Activated gamma-delta T cell treated with anti-CD3 and anti-CD28 coated beads, Interleukin-2, amount 50 U/mL, for 16 hours (primary cell): ENCODE results near the gene RAB33B.
A peak's percentile ranks its signal among the peaks of the same experiment; 100 is the strongest.
"Not testable (repeated sequence)": the region's sequence is repeated elsewhere in the genome, so short reads cannot be mapped to it uniquely, and the experiment has no call there.

Source experiments
- DNase-seq: peaks from one replicate; pipeline ENCODE4 v3.0.0-alpha.2; 2020; ENCODE audit warnings: low read depth

Gene RAB33B

GRCh38 chr4:139454111-139455045, at the start of gene RAB33B:
TSS of gene RAB33B (plus strand) at chr4:139454121. CDS start at chr4:139454196, 75 bp downstream.
- DNase-seq = peak; percentile 9

- DNase-seq = no peak
Measured at GRCh38 chr4:139410312-139410711, 43.6 kb upstream of the RAB33B start.

DNA sequence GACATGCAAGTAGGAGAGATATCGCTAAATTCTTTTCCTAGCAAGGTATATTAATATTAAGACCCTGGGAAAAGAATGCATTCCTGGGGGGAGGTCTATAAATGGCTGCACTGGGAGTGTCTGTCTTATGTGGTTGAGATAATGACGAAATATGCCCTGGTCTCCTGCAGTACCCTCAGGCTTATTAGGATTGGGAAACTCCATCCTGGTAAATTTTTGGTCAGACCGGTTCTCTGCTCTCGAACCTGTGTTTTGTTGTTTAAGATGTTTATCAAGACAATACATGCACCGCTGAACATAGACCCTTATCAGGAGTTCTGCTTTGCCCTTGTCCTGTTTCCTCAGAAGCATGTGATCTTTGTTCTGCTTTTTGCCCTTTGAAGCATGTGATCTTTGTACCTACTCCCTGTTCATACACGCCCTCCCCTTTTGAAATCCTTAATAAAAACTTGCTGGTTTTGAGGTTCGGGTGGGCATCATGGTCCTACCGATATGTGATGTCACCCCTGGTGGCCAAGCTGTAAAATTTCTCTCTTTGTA, 39.2 kb upstream of the RAB33B start:
- not testable (repeated sequence) for DNase-seq

GRCh38 chr4:139416073-139416673, 37.7 kb upstream of the RAB33B start:
- peak; percentile 7 for DNase-seq

GRCh38 chr4:139419388-139419914, 34.5 kb upstream of the RAB33B start:
- DNase-seq = no peak

DNA sequence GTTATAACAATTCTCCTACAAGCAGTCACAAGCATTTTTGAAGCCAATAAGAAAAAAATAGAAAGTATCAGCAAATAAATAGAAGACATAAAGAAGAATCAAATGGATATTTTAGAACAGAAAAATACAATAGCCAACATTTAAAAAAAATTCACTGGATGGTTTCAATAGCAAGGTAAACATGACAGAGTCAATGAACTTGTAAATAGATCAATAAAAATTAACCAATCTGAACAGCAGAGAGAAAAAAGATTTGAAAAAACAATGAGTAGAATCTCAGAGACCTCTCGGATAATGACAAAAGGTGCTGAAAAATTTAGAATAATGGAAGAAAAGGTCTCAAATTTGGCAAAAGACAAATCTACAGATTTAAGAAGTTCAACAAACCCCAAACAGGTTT, 33.3 kb upstream of the RAB33B start:
- no peak for DNase-seq

GRCh38 chr4:139436122-139436521, 17.8 kb upstream of the RAB33B start:
- DNase-seq = no peak

- DNase-seq = no peak
Measured at GRCh38 chr4:139438141-139438540, 15.8 kb upstream of the RAB33B start.

GRCh38 chr4:139441029-139441428, 12.9 kb upstream of the RAB33B start:
- no peak for DNase-seq

DNA sequence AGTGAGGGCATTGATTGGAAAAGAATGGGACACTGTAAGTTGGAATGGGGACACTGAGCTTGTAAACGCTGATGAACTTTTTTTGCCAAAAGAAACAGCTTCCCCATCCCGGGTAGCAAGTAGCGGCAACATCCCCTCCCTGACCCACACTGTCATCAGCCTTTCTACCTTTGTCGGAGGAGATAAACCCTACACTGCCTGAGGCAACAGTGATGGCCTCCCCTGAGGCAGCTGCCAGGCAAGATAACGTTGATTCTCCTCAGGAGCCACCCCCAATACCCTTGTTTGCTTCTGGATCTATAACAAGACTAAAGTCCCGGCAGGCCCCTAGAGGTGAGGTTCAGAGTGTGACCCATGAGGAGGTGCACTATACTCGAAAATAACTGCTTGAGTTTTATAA, 10.3 kb upstream of the RAB33B start:
- no peak for DNase-seq

DNA sequence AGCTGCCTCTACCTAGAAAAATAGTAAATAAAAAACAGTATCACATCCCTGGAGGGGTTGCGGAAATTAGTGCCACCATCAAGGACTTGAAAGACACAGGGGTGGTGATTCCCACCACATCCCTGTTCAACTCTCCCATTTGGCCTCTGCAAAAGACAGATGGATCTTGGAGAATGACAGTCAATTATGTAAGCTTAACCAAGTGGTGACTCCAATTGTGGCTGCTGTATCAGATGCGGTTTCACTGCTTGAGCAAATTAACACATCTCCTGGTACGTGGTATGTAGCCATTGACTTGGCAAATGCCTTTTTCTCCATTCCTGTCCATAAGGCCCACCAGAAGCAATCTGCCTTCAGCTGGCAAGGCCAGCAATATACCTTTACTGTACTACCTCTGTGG, 9.0 kb upstream of the RAB33B start:
- DNase-seq = not testable (repeated sequence)

GRCh38 chr4:139447078-139447477, 6.8 kb upstream of the RAB33B start:
- not testable (repeated sequence) for DNase-seq

DNA sequence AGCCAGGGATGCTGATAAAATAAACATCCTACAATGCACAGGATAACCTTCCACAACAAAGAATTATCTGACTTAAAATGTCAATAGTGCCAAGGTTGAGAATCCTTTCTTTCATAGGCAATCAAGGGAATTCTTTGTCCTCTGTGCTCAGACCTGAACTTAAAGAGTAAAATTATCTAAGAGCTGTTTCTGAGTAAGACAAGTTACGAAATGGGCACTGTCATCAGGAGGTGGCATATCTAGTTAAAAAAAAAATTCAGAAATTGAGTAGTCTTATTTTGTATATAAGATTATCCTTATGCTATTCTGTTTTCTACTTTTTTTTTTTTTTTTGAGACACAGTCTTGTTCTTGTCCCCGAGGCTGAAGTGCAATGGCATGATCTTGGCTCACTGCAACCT, 3.3 kb upstream of the RAB33B start:
- DNase-seq = no peak

- no peak for DNase-seq
Measured at GRCh38 chr4:139451997-139452396, 1.9 kb upstream of the RAB33B start.

DNA sequence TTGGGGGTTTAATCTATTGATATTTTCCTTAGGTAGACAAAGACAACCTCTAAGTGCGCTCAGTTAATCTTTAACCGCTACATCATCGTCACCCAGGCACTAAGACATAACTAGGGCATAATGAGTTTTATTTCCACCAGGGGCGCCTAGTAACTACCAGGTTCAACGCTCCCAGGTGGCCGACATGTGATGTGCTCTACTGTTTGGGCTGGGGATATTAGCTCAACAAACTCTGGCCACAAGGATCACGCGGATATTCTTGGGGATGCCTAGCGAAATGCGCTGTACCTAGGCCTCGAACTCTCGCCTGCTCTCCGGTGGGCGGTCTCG, 915 bp upstream of the RAB33B start:
- no peak for DNase-seq

- DNase-seq = peak; percentile 94
Measured at GRCh38 chr4:139453371-139454110, 380 bp upstream of the RAB33B start.

- DNase-seq = no peak
Measured at GRCh38 chr4:139455126-139455538, 1.2 kb downstream of the RAB33B start.

DNA sequence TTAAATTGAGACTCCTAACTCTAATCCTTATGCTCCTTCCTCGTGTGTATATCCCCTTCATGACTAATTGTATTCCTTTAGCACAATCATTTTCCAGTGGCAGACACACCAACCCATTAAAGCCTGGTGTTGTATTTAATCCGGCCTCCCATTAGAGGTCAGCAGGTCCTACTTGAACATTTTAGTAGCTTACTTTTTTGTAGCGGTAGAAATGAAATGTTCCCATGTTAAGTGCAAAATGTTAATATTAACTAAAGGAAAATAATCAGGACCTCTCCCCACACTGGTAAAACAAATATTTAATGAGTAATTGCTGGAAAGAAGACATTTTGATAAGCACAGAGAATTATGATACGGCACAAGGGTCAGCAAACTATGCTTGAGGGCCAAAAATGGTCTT, 3.4 kb downstream of the RAB33B start:
- no peak for DNase-seq

DNA sequence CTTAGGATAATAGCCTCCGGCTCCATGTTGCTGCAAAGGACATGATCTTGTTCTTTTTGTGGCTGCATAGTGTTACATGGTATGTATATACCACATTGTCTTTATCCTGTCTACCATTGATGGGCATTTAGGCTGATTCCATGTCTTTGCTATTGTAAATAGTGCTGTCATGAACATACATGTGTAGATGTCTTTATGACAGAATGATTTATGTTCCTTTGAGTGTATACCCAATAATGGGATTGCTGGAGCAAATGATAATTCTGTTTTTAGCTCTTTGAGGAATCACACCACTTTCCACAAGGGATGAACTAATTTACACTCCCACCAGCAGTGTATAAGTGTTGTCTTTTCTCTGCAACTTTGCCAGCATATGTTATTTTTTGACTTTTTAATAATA, 4.6 kb downstream of the RAB33B start:
- no peak for DNase-seq

GRCh38 chr4:139458999-139459398, 5.1 kb downstream of the RAB33B start:
- DNase-seq = no peak

DNA sequence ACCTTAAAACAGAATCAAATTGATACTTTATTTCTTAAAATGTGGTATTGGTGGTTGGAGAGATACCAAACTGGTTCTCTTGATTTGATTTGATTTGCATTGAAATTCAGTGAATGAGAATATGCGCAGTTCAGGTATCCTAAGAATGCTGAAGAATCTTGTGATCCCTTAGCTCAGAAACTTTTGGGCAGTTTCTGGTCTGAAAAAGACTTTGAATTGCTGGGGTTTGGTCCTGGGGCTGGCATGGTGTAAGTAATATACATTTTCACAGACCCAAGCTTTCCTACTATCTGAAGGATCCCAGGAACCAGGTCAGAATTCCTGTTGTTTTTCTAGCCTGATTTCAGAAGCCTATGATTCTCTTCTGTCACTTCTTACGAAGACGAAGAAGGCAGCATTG, 6.6 kb downstream of the RAB33B start:
- DNase-seq = no peak

DNA sequence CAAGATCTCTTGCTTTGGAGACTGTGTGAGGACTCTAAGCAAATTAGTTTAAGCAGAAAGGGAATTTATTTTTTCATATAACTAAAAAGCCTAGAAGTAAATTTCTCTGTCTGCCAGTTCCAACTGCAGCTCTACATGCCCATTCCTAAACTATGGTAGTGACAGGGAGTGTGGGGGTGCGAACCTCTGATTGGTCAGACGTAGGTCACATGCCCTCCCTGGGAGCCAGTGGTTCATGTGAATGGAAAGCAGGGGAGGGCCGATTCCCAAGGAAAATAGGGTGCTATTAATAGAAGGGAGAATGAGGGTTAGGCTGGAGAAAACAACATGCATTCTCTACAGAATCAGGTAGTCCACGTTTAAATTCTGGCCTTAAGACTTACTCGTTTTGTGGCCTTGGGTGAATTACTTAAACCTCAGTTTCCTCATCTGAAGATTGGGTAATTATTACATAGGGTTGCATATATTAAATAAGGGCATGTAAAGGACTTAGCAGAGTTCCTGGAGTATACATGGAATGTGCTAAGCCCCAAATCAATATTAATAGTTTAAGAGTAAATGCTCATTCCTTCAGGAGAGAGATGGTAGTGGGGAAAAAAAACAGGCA, 7.2 kb downstream of the RAB33B start:
- no peak for DNase-seq
